Measurements from ENCODE around the gene HSPA12B. TPM values are rescaled to one million over a fixed set of nuclear protein-coding genes. Genes with fewer than 3 reads are reported as not detected.
A peak's percentile ranks its signal among the peaks of the same experiment; 100 is the strongest.

Gene HSPA12B, protein sequence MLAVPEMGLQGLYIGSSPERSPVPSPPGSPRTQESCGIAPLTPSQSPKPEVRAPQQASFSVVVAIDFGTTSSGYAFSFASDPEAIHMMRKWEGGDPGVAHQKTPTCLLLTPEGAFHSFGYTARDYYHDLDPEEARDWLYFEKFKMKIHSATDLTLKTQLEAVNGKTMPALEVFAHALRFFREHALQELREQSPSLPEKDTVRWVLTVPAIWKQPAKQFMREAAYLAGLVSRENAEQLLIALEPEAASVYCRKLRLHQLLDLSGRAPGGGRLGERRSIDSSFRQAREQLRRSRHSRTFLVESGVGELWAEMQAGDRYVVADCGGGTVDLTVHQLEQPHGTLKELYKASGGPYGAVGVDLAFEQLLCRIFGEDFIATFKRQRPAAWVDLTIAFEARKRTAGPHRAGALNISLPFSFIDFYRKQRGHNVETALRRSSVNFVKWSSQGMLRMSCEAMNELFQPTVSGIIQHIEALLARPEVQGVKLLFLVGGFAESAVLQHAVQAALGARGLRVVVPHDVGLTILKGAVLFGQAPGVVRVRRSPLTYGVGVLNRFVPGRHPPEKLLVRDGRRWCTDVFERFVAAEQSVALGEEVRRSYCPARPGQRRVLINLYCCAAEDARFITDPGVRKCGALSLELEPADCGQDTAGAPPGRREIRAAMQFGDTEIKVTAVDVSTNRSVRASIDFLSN
- total RNA-seq (2012; rRNA removed) (not detected in 2 replicates), polyA plus RNA-seq (2012; rRNA removed) (not detected in 2 replicates), Bru-seq, nascent RNA (percentile 5 among the genes with signal in this experiment), BruChase-seq, experiment 1, labeled RNA remaining after a 6-hour chase (not detected), BruChase-seq, experiment 2, labeled RNA remaining after a 2-hour chase (not detected)
- polyA plus RNA-seq (2012; cell fraction: cytosol; rRNA removed): 0.03 TPM in 1 of 2 replicates, not detected in the other
- not detected in 2 replicates for polyA plus RNA-seq (2012; cell fraction: nucleus; rRNA removed; ENCODE audit: low replicate concordance)
- long read RNA-seq: 0 reads

DNA sequence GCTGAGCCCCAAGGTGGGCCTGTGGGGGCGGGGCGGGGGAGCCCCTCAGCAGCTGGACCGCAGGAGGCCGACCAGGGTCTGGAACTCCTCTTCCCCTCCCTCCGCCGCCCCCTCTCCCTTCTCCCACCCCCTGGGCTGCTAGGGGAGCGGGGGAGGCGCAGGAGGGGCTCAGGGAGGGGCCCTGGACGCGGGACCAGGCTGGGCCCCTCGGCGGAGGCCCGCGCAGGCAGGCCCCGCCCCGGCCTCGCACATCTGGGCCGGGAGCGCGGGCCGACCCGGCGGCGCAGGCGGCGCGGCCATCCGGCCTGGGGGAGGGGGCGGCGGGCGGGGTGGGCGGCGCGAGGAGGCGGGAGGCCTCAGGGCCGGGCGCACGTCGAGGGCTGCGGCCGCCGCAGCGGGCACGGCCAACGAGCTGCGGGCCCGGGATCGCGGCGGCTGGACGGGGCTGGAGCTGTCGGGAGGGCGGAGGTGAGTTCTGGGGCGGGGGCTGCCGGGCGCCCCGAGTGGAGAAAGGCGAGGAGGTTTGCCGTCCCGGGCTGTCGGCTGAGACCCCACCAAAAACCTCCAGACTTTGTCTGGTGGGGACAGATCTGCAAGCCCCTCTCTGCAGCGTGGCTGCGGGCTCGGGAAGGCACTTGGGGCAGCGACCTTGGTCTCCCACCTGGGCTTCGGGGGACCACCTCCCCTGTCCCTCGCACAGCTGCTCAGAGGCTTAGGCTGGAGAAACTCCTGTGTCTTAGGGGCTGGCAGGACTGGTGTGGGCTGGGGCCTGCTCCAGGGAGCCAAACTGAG is at the start of gene HSPA12B:
Gene HSPA12B, plus strand, starts transcription at position 359 of the 792 bp plus-strand sequence. CDS start 5,990 bp downstream, outside the sequence.
- CTCF ChIA-PET: no interaction called here
- H3K23ac ChIP-seq (ENCODE audit: low read depth, low read length): no peak within 1 kb of the TSS
- no peaks in the 10 kb centered on the region for H3K4me1 ChIP-seq (ENCODE audit: control insufficient read depth, insufficient read depth, low read length)
- H2BK5ac ChIP-seq (ENCODE audit: low read depth, low read length, poor library complexity, severe bottlenecking): no peak within 1 kb of the TSS
- no peak within 1 kb of the TSS for H4K5ac ChIP-seq (ENCODE audit: low read depth, low read length)
- peaks cover 76% of the 10 kb centered on the region for H3K27me3 ChIP-seq (ENCODE audit: control insufficient read depth, insufficient read depth, low read length)
- no peak within 1 kb of the TSS for H3K18ac ChIP-seq (ENCODE audit: low read depth, low read length)
- BruUV-seq (replicated peaks): no TSS peak
- POLR2A ChIA-PET (ENCODE audit: unreplicated experiment): no interaction called here
- H4K20me1 ChIP-seq (ENCODE audit: insufficient read depth, low read length): no peaks in the 10 kb centered on the region
- no peak within 1 kb of the TSS for H4K8ac ChIP-seq (ENCODE audit: low read depth in 2 of 2, low read length in 2 of 2)
- H4K91ac ChIP-seq (ENCODE audit: insufficient read depth, low read depth, low read length): no peak within 1 kb of the TSS
- no peak within 1 kb of the TSS for H2BK120ac ChIP-seq (ENCODE audit: low read depth, low read length)
- H3K36me3 ChIP-seq (ENCODE audit: control insufficient read depth, insufficient read depth, low read length): no peaks in the 10 kb centered on the region
- H2BK15ac ChIP-seq (ENCODE audit: low read depth, low read length): no peak within 1 kb of the TSS
- 7% methylated on average over 3 of the region's 67 CpGs; no CpG with 5 or more reads in 1 of the 2 experiments for WGBS, 2 experiments (ENCODE audit: extremely low coverage in 2 of 2, insufficient read length in 1 of 2)
- no peaks in the 10 kb centered on the region for H3K9me3 ChIP-seq (ENCODE audit: control insufficient read depth, insufficient read depth, low read length)
- no peaks in the 10 kb centered on the region for H3K79me1 ChIP-seq (ENCODE audit: low read depth in 1 of 2, low read length in 2 of 2)
- no peak within 1 kb of the TSS for H2AK5ac ChIP-seq (ENCODE audit: low read depth, low read length)
- TF ChIP-seq RAD21 (IDR thresholded peaks at IDR 0.05; ENCODE audit: low read length): no peak
- TF ChIP-seq FOS (IDR thresholded peaks at IDR 0.05; ENCODE audit: low read depth, low read length): no peak
- no peak within 1 kb of the TSS for H2BK20ac ChIP-seq (ENCODE audit: low read depth, low read length)
- peak within 1 kb of the TSS; percentile 56 for H2AFZ ChIP-seq (replicated peaks; ENCODE audit: low read length, poor library complexity)
- dilution Hi-C loops (cut with HindIII; ENCODE audit: low sequenced_read_pairs, unreplicated experiment) (no loop called here), intact Hi-C loops (cut with micrococcal nuclease) (no loop called here), in situ Hi-C loops (cut with MboI; ENCODE audit: low sequenced_read_pairs) (no loop called here)
- DNase-seq: no peak
- no peak within 1 kb of the TSS for H3K4ac ChIP-seq (ENCODE audit: low read depth, low read length)
- 0 out of 2 replicates have a peak, but pooled peaks cover 2% of the 10 kb centered on the region for H3K9me1 ChIP-seq (ENCODE audit: insufficient read depth, low read length)
- peak; percentile 50 for ATAC-seq (ENCODE audit: low read depth)
- peak within 1 kb of the TSS; percentile 72 for H2AK9ac ChIP-seq (replicated peaks; ENCODE audit: low read depth, low read length, poor library complexity)
- H3K14ac ChIP-seq (replicated peaks; ENCODE audit: low read depth, low read length): no peak within 1 kb of the TSS
- no peak within 1 kb of the TSS for H3K4me2 ChIP-seq (ENCODE audit: low read depth, low read length)
- no peak within 1 kb of the TSS for H3K27ac ChIP-seq (ENCODE audit: insufficient read depth, low read length)
- H3K56ac ChIP-seq (ENCODE audit: extremely low read depth, insufficient read depth, low read length): no peak within 1 kb of the TSS
- H3K4me3 ChIP-seq (ENCODE audit: insufficient read depth, low read depth, low read length): no peak within 1 kb of the TSS; the same call in 1 of the 2 replicates
- no peak within 1 kb of the TSS for H3K9ac ChIP-seq (ENCODE audit: low read depth, low read length)

Data from IMR-90 (cell line).